ENCODE data around the gene TIGD7.

- no peak for TF ChIP-seq CTCF (IDR thresholded peaks at IDR 0.05 in 8 of 11, conservative IDR thresholded peaks at IDR 0.05 in 3 of 11)
- no peak for TF ChIP-seq POLR2A (IDR thresholded peaks at IDR 0.05)
- TF ChIP-seq POLR2AphosphoS5 (IDR thresholded peaks at IDR 0.05): no peak
Observed at GRCh38 chr16:3249020-3249419, 56.2 kb downstream of the TIGD7 start.

All from spleen (tissue), 7 donors.